Measurements from ENCODE around the gene SMYD4. TPM values are rescaled to one million over a fixed set of nuclear protein-coding genes. Genes with fewer than 3 reads are reported as not detected.

Gene SMYD4
- total and polyA plus RNA-seq, 5 donors from 2014 or later, result 7.2 to 25.8 (median 12.5) TPM

- no peak overlapping the region for H3K4me3 ChIP-seq (ENCODE audit: low read depth, low read length)
- DNase-seq (no peak), ATAC-seq (ENCODE audit: low read depth in 2 of 2) (no peak)
- Mint-ChIP-seq H3K4me3 (no peak overlapping the region), H3K9me3 (no peaks in the 10 kb centered on the region), H3K27ac (peak overlapping the region; percentile 42 to 74 (median 44)), H3K4me1 (peaks cover 0 to 5% (median 1%) of the 10 kb centered on the region in 4 donors), H3K36me3 (peaks cover 34% of the 10 kb centered on the region), H3K27me3 (no peaks in the 10 kb centered on the region)
- H3K4me1 ChIP-seq (ENCODE audit: control insufficient read depth, insufficient read depth, low read length, poor library complexity, severe bottlenecking), result no peaks in the 10 kb centered on the region
- H3K27me3 ChIP-seq (ENCODE audit: control insufficient read depth, insufficient read depth, low read length), result no peaks in the 10 kb centered on the region
- H3K27ac ChIP-seq (ENCODE audit: insufficient read depth, low read length, poor library complexity, severe bottlenecking), result no peak overlapping the region
- peaks cover 72% of the 10 kb centered on the region for H3K36me3 ChIP-seq (ENCODE audit: control insufficient read depth, insufficient read depth, low read length)
- no peaks in the 10 kb centered on the region for H3K9me3 ChIP-seq (ENCODE audit: control insufficient read depth in 2 of 2, low read length in 2 of 2)
Observed at GRCh38 chr17:1783271-1783670, 46.4 kb downstream of the SMYD4 start.

DNA sequence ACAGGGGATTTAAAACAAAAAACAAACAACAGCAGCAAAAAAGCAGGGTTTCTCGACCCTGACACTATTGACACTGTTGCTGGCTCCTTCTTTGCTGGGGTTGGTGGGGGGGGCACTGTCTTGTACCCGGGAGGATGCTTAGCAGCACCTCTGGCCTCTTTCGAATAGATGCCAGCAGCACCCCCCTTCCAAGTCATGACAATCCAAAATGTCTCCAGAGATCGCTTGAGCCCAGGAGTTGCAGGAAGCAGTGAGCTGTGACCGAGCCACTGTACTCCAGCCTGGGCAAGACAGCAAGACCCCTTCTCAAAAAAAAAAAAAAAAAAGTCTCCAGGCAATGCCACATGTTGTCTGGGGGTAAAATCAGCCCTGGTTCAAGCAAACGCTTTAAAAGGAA lies 47.5 kb downstream of the SMYD4 start:
- peaks cover 67% of the 10 kb centered on the region for H3K36me3 ChIP-seq (ENCODE audit: control insufficient read depth, insufficient read depth, low read length)
- Mint-ChIP-seq H3K36me3 (peaks cover 32% of the 10 kb centered on the region), H3K4me1 (peaks cover 0 to 5% (median 1%) of the 10 kb centered on the region in 4 donors), H3K9me3 (no peaks in the 10 kb centered on the region), H3K4me3 (no peak overlapping the region), H3K27ac (no peak overlapping the region), H3K27me3 (no peaks in the 10 kb centered on the region)
- no peaks in the 10 kb centered on the region for H3K9me3 ChIP-seq (ENCODE audit: control insufficient read depth in 2 of 2, low read length in 2 of 2)
- H3K27ac ChIP-seq (ENCODE audit: insufficient read depth, low read length, poor library complexity, severe bottlenecking), result no peak overlapping the region
- H3K27me3 ChIP-seq (ENCODE audit: control insufficient read depth, insufficient read depth, low read length), result no peaks in the 10 kb centered on the region
- no peak for DNase-seq
- no peak overlapping the region for H3K4me3 ChIP-seq (ENCODE audit: low read depth, low read length)
- no peaks in the 10 kb centered on the region for H3K4me1 ChIP-seq (ENCODE audit: control insufficient read depth, insufficient read depth, low read length, poor library complexity, severe bottlenecking)
- ATAC-seq (ENCODE audit: low read depth in 2 of 2), result no peak

DNA sequence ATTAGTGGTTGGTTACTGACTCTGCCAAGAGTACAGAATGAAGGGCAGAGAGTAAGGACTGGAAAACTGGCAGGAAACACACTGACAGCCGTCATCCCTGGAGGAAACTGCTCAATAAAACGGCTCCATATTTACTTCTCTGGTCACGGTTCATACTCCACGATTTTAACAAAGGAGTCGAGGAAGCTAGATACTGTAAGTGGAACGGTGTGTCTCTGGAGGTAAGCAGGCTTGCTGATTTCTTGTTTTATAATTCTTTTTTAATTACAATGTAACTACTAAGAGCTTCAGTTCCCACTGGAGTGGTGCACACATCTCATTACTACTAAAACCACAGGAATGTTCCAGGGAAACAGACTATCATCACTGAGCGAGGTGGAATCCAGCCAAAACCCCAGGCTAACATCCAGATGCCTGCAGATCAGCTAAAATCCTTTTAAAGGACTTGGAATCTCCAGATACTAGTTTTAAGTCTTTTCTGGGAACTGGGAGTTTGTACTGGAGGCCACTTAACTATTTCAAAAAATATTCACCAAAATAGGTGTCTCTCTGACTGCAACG lies 50.1 kb downstream of the SMYD4 start:
- H3K4me1 ChIP-seq (ENCODE audit: control insufficient read depth, insufficient read depth, low read length, poor library complexity, severe bottlenecking), result no peaks in the 10 kb centered on the region
- H3K4me1 Mint-ChIP-seq, result peaks cover 0 to 3% (median 1%) of the 10 kb centered on the region in 4 donors
- no peaks in the 10 kb centered on the region for H3K9me3 Mint-ChIP-seq
- peaks cover 19% of the 10 kb centered on the region for H3K36me3 Mint-ChIP-seq
- DNase-seq (no peak), ATAC-seq (ENCODE audit: low read depth in 2 of 2) (no peak)
- no peak overlapping the region for H3K27ac ChIP-seq (ENCODE audit: insufficient read depth, low read length, poor library complexity, severe bottlenecking)
- H3K27ac Mint-ChIP-seq, result no peak overlapping the region
- H3K36me3 ChIP-seq (ENCODE audit: control insufficient read depth, insufficient read depth, low read length), result peaks cover 56% of the 10 kb centered on the region
- H3K27me3 Mint-ChIP-seq, result no peaks in the 10 kb centered on the region
- no peak overlapping the region for H3K4me3 ChIP-seq (ENCODE audit: low read depth, low read length)
- H3K9me3 ChIP-seq (ENCODE audit: control insufficient read depth in 2 of 2, low read length in 2 of 2), result no peaks in the 10 kb centered on the region
- H3K27me3 ChIP-seq (ENCODE audit: control insufficient read depth, insufficient read depth, low read length), result no peaks in the 10 kb centered on the region
- no peak overlapping the region for H3K4me3 Mint-ChIP-seq

- no peak overlapping the region for H3K4me3 Mint-ChIP-seq
- DNase-seq (no peak), ATAC-seq (ENCODE audit: low read depth in 2 of 2) (no peak)
- H3K9me3 ChIP-seq (ENCODE audit: control insufficient read depth in 2 of 2, low read length in 2 of 2), result no peaks in the 10 kb centered on the region
- H3K27me3 Mint-ChIP-seq, result no peaks in the 10 kb centered on the region
- no peaks in the 10 kb centered on the region for H3K4me1 ChIP-seq (ENCODE audit: control insufficient read depth, insufficient read depth, low read length, poor library complexity, severe bottlenecking)
- no peaks in the 10 kb centered on the region for H3K27me3 ChIP-seq (ENCODE audit: control insufficient read depth, insufficient read depth, low read length)
- H3K4me1 Mint-ChIP-seq, result peaks cover 0 to 2% (median 0%) of the 10 kb centered on the region in 4 donors
- H3K9me3 Mint-ChIP-seq, result peaks cover 0 to 1% (median 0%) of the 10 kb centered on the region in 7 donors
- no peak overlapping the region for H3K4me3 ChIP-seq (ENCODE audit: low read depth, low read length)
- H3K36me3 ChIP-seq (ENCODE audit: control insufficient read depth, insufficient read depth, low read length), result peaks cover 30% of the 10 kb centered on the region
- H3K27ac ChIP-seq (ENCODE audit: insufficient read depth, low read length, poor library complexity, severe bottlenecking), result no peak overlapping the region
- H3K27ac Mint-ChIP-seq, result peak overlapping the region in 2 of 3 donors; percentile 62 to 64
- H3K36me3 Mint-ChIP-seq, result peaks cover 6% of the 10 kb centered on the region
Observed at GRCh38 chr17:1776857-1777256, 52.8 kb downstream of the SMYD4 start.

GRCh38 chr17:1776328-1776727 lies 53.4 kb downstream of the SMYD4 start:
- peaks cover 0 to 1% (median 0%) of the 10 kb centered on the region in 7 donors for H3K9me3 Mint-ChIP-seq
- Histone ChIP-seq H3K27me3 (ENCODE audit: control insufficient read depth, insufficient read depth, low read length) (no peaks in the 10 kb centered on the region), H3K4me1 (ENCODE audit: control insufficient read depth, insufficient read depth, low read length, poor library complexity, severe bottlenecking) (no peaks in the 10 kb centered on the region), H3K27ac (ENCODE audit: insufficient read depth, low read length, poor library complexity, severe bottlenecking) (no peak overlapping the region), H3K9me3 (ENCODE audit: control insufficient read depth in 2 of 2, low read length in 2 of 2) (no peaks in the 10 kb centered on the region), H3K4me3 (ENCODE audit: low read depth, low read length) (no peak overlapping the region), H3K36me3 (ENCODE audit: control insufficient read depth, insufficient read depth, low read length) (peaks cover 25% of the 10 kb centered on the region)
- ATAC-seq (ENCODE audit: low read depth in 2 of 2) (no peak), DNase-seq (no peak)
- H3K27ac Mint-ChIP-seq, result no peak overlapping the region
- H3K4me3 Mint-ChIP-seq, result no peak overlapping the region
- H3K36me3 Mint-ChIP-seq, result peaks cover 3% of the 10 kb centered on the region
- H3K4me1 Mint-ChIP-seq, result peaks cover 0 to 2% (median 0%) of the 10 kb centered on the region in 4 donors
- H3K27me3 Mint-ChIP-seq, result no peaks in the 10 kb centered on the region

- Histone ChIP-seq H3K9me3 (ENCODE audit: control insufficient read depth in 2 of 2, low read length in 2 of 2) (no peaks in the 10 kb centered on the region), H3K27ac (ENCODE audit: insufficient read depth, low read length, poor library complexity, severe bottlenecking) (no peak overlapping the region), H3K27me3 (ENCODE audit: control insufficient read depth, insufficient read depth, low read length) (no peaks in the 10 kb centered on the region), H3K36me3 (ENCODE audit: control insufficient read depth, insufficient read depth, low read length) (peaks cover 18% of the 10 kb centered on the region), H3K4me3 (ENCODE audit: low read depth, low read length) (no peak overlapping the region), H3K4me1 (ENCODE audit: control insufficient read depth, insufficient read depth, low read length, poor library complexity, severe bottlenecking) (no peaks in the 10 kb centered on the region)
- no peak for ATAC-seq (ENCODE audit: low read depth in 2 of 2)
- H3K36me3 Mint-ChIP-seq, result peaks cover 3% of the 10 kb centered on the region
- H3K27ac Mint-ChIP-seq, result peak overlapping the region in 2 of 3 donors; percentile 15 to 46
- H3K4me3 Mint-ChIP-seq, result no peak overlapping the region
- no peaks in the 10 kb centered on the region for H3K27me3 Mint-ChIP-seq
- peaks cover 0 to 1% (median 0%) of the 10 kb centered on the region in 7 donors for H3K9me3 Mint-ChIP-seq
- H3K4me1 Mint-ChIP-seq, result peaks cover 0 to 10% (median under 1%) of the 10 kb centered on the region in 4 donors
- no peak for DNase-seq
Observed at GRCh38 chr17:1774390-1775176, 55.1 kb downstream of the SMYD4 start.

DNA sequence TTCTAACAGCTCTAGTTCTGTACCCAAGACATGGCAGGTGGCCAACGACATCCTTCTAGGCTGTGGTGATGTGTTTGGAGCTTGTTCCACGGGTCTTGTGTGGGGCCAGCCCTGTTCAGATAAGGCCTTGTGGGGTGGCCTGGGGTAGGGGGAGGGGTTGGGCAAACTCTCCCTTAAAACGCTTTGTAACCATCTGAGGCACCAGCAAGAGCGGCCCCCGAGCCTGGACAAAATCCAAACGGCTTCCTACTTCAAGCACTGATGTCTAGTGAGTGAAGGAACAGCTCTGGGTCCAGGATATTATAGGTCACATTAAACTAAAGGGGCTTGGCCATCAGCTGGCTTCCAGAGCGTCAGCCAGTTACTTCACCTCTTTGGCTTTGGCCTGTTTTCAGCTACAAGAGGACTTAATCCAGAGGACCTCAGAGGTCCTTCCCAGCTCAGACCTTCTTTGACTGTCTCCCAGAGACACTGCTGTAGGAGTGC lies 56.0 kb downstream of the SMYD4 start:
- no peak for ATAC-seq (ENCODE audit: low read depth in 2 of 2)
- Histone ChIP-seq H3K36me3 (ENCODE audit: control insufficient read depth, insufficient read depth, low read length) (peaks cover 16% of the 10 kb centered on the region), H3K4me1 (ENCODE audit: control insufficient read depth, insufficient read depth, low read length, poor library complexity, severe bottlenecking) (no peaks in the 10 kb centered on the region), H3K9me3 (ENCODE audit: control insufficient read depth in 2 of 2, low read length in 2 of 2) (no peaks in the 10 kb centered on the region), H3K27ac (ENCODE audit: insufficient read depth, low read length, poor library complexity, severe bottlenecking) (no peak overlapping the region), H3K4me3 (ENCODE audit: low read depth, low read length) (no peak overlapping the region), H3K27me3 (ENCODE audit: control insufficient read depth, insufficient read depth, low read length) (no peaks in the 10 kb centered on the region)
- peaks cover 0 to 14% (median under 1%) of the 10 kb centered on the region in 4 donors for H3K4me1 Mint-ChIP-seq
- no peak for DNase-seq
- H3K27ac Mint-ChIP-seq, result peak overlapping the region; percentile 8 to 71 (median 15)
- no peaks in the 10 kb centered on the region for H3K27me3 Mint-ChIP-seq
- H3K36me3 Mint-ChIP-seq, result peaks cover 3% of the 10 kb centered on the region
- peaks cover 0 to 1% (median 0%) of the 10 kb centered on the region in 7 donors for H3K9me3 Mint-ChIP-seq
- no peak overlapping the region for H3K4me3 Mint-ChIP-seq

All from CD4-positive, CD25-positive, alpha-beta regulatory T cell (primary cell).